Body of pancreas (tissue), 4 donors: ENCODE results near the gene PPME1. TPM values are rescaled to one million over a fixed set of nuclear protein-coding genes. Genes with fewer than 3 reads are reported as not detected.
A peak's percentile ranks its signal among the peaks of the same experiment; 100 is the strongest.

ENCODE experiments used
- ATAC-seq: fragments of 150-250 bp; one replicate; pipeline ENCODE4 v1.9.1; 2016
- DNase-seq, 4 donors: peaks; one replicate each; pipeline ENCODE4 v3.0.0-alpha.2; 2019
- H3K27ac ChIP-seq, 4 donors: fragments of 200-600 bp; sonication (generic); 1 replicate in 3 of 4; 2 replicates in 1 of 4; pipeline versions ENCODE4 v1.5.1 to v1.6.1; 2016 to 2019; ENCODE audit warnings: mild to moderate bottlenecking in 1 of 4, mixed read lengths in 1 of 4, moderate library complexity in 1 of 4
- H3K27me3 ChIP-seq, 2 donors: fragments of 200-600 bp; sonication (generic); one replicate each; pipeline ENCODE4 v1.6.0; 2016; ENCODE audit warnings: mild to moderate bottlenecking in 1 of 2
- H3K36me3 ChIP-seq, 2 donors: fragments of 200-600 bp; sonication (generic); replicated peaks in 1 of 2; 2 replicates each; pipeline ENCODE4 v1.5.1; 2016; ENCODE audit warnings: low read depth in 2 of 2; ENCODE audit not compliant: insufficient read depth in 1 of 2
- H3K4me1 ChIP-seq: fragments of 200-600 bp; sonication (generic); one replicate; pipeline ENCODE4 v1.6.0; 2016
- H3K4me3 ChIP-seq, 2 donors: fragments of 200-600 bp; sonication (generic); 1 replicate in 1 of 2; 2 replicates in 1 of 2; pipeline ENCODE4 v1.5.1; 2016 to 2019
- H3K9me3 ChIP-seq, 3 donors: fragments of 200-600 bp; sonication (generic); 1 replicate in 2 of 3; 2 replicates in 1 of 3; pipeline ENCODE4 v1.5.1; 2016
- POLR2A ChIP-seq, 3 donors: fragments of 450-650 bp; IDR thresholded peaks; one replicate each; pipeline ENCODE4 v1.6.1; 2016; ENCODE audit warnings: antibody characterized with exemption in 3 of 3, mild to moderate bottlenecking in 2 of 3
- whole genome bisulfite sequencing, 2 donors: methylation state at CpG; one replicate each; pipeline ENCODE4 v1.1.5; 2017; 5-methylcytosine and 5-hydroxymethylcytosine counted together
- intact Hi-C: fragments of 100-400 bp; cut with DNase I; formaldehyde crosslinking; loops from one replicate; pipeline ENCODE4 v1.15.1; 2023
- total RNA-seq, 2 donors: library from RNA; depleted of rRNA; stranded (reverse); fragments of >200 nt; gene quantifications; one replicate each; pipeline ENCODE4 v1.1.0, GENCODE V29; 2016
- TF ChIP-seq, protein P1 (sequence below), 7 experiments: fragments of 450-650 bp in 4 of 7; fragments of 200-600 bp in 3 of 7; sonication (generic) in 3 of 7; IDR thresholded peaks; one replicate each; pipeline ENCODE4 v1.5.1; 2016 to 2019; ENCODE audit warnings: antibody characterized with exemption in 7 of 7

The PPME1 gene
- total RNA-seq, 2 donors from 2014 or later: 10.9 to 12.9 TPM

DNA sequence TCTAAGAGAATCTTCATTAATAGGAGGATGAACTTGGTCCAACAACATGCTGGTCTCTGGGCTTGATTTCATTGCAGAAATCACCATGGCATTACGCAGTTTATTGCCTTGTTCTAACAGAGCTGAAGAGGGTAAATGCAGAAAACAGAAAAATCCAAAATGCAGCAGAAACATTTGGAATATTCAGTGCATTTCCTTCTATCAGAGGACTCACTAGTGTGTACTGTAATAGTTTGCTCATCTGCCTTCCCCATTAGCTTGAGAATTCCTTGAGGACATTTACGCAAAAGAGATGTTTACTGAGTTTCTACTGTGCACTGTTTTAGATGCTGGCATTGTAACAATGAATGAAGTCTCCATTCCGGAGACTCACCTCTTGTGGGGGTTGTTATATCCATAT lies 37.7 kb upstream of the PPME1 start:
- TF ChIP-seq, protein P1, sequence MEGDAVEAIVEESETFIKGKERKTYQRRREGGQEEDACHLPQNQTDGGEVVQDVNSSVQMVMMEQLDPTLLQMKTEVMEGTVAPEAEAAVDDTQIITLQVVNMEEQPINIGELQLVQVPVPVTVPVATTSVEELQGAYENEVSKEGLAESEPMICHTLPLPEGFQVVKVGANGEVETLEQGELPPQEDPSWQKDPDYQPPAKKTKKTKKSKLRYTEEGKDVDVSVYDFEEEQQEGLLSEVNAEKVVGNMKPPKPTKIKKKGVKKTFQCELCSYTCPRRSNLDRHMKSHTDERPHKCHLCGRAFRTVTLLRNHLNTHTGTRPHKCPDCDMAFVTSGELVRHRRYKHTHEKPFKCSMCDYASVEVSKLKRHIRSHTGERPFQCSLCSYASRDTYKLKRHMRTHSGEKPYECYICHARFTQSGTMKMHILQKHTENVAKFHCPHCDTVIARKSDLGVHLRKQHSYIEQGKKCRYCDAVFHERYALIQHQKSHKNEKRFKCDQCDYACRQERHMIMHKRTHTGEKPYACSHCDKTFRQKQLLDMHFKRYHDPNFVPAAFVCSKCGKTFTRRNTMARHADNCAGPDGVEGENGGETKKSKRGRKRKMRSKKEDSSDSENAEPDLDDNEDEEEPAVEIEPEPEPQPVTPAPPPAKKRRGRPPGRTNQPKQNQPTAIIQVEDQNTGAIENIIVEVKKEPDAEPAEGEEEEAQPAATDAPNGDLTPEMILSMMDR (IDR thresholded peaks at IDR 0.05): no peak
- TF ChIP-seq POLR2A (IDR thresholded peaks at IDR 0.05): no peak
- Histone ChIP-seq H3K27me3 (no peaks in the 10 kb centered on the region), H3K4me1 (peaks cover 5% of the 10 kb centered on the region), H3K9me3 (no peaks in the 10 kb centered on the region), H3K27ac (no peak overlapping the region), H3K36me3 (no peaks in the 10 kb centered on the region), H3K4me3 (no peak overlapping the region)
- DNase-seq (no peak), ATAC-seq (no peak)
- intact Hi-C loops: no loop called here
- 95 to 98% methylated on average over 3 of the region's 3 CpGs for WGBS, 2 donors

DNA sequence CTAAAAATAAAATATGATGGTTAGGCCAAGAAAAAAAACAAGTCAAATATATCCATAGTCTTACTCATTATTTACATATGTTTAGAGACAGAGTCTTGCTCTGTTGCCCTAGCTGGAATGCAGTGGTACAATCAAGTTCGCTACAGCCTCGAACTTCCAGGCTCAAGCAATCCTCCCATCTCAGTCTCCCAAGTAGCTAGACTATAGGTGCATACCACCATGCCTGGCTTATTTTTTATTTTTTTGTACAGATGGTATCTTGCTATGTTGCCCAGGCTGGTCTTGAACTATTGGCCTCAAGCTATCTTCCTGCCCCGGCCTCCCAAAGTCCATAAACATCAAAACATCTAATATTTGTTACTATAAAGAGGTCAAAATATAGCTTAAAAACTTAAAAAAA lies 36.4 kb upstream of the PPME1 start:
- Histone ChIP-seq H3K4me1 (peaks cover 8% of the 10 kb centered on the region), H3K27me3 (no peaks in the 10 kb centered on the region), H3K4me3 (no peak overlapping the region), H3K36me3 (no peaks in the 10 kb centered on the region), H3K27ac (no peak overlapping the region), H3K9me3 (no peaks in the 10 kb centered on the region)
- no peak for ATAC-seq
- 93 to 96% methylated on average over 3 of the region's 3 CpGs for WGBS, 2 donors
- intact Hi-C loops: no loop called here
- no peak for DNase-seq
- TF ChIP-seq POLR2A (IDR thresholded peaks at IDR 0.05): no peak
- TF ChIP-seq, protein P1 (IDR thresholded peaks at IDR 0.05): no peak

- Histone ChIP-seq H3K27me3 (no peaks in the 10 kb centered on the region), H3K4me3 (no peak overlapping the region), H3K9me3 (no peaks in the 10 kb centered on the region), H3K4me1 (peaks cover 8% of the 10 kb centered on the region), H3K27ac (no peak overlapping the region), H3K36me3 (no peaks in the 10 kb centered on the region)
- TF ChIP-seq, protein P1 (IDR thresholded peaks at IDR 0.05): no peak
- no peak for TF ChIP-seq POLR2A (IDR thresholded peaks at IDR 0.05)
- ATAC-seq (no peak), DNase-seq (no peak)
- 88 to 93% methylated on average over 3 of the region's 3 CpGs for WGBS, 2 donors
- intact Hi-C loops: no loop called here
Measured at GRCh38 chr11:74135127-74135840, 35.8 kb upstream of the PPME1 start.

GRCh38 chr11:74138021-74138420 lies 33.1 kb upstream of the PPME1 start:
- no peak for ATAC-seq
- H3K4me1 ChIP-seq: peaks cover 8% of the 10 kb centered on the region
- H3K27ac ChIP-seq: peak overlapping the region in 2 of 4 donors; percentile 49 to 52
- WGBS, 2 donors: 85 to 87% methylated on average over 2 of the region's 2 CpGs
- TF ChIP-seq, protein P1 (IDR thresholded peaks at IDR 0.05): no peak
- no peak for TF ChIP-seq POLR2A (IDR thresholded peaks at IDR 0.05)
- no peak for DNase-seq
- intact Hi-C loops: no loop called here
- no peak overlapping the region for H3K4me3 ChIP-seq
- no peaks in the 10 kb centered on the region for H3K9me3 ChIP-seq
- no peaks in the 10 kb centered on the region for H3K36me3 ChIP-seq
- H3K27me3 ChIP-seq: no peaks in the 10 kb centered on the region

DNA sequence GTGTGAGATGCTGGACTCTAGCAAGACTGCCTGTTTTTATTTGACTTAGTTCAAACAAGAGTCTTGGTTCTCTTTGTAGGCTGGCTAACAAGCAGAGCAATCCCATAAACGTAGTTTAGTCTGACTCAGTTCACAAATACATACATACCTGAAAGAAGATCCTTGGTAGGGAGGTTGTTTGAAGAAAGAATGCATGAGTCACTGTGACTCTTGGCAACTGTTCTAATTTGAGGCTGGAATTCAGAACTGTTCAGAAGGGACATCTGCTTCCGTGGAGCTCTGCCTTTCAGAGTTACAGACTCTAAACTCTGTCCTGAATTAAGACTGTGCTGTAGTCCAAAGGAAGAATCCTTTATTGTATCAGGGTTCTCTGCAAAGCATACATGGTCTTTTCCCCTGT lies 32.5 kb upstream of the PPME1 start:
- ATAC-seq: peak; percentile 68
- H3K4me3 ChIP-seq: no peak overlapping the region
- H3K27me3 ChIP-seq: no peaks in the 10 kb centered on the region
- peaks cover 8% of the 10 kb centered on the region for H3K4me1 ChIP-seq
- peak in 2 of 4 donors; percentile 36 to 47 for DNase-seq
- peak overlapping the region in 2 of 4 donors; percentile 49 to 52 for H3K27ac ChIP-seq
- intact Hi-C loops: no loop called here
- TF ChIP-seq POLR2A (IDR thresholded peaks at IDR 0.05): no peak
- TF ChIP-seq, protein P1 (IDR thresholded peaks at IDR 0.05): no peak
- H3K9me3 ChIP-seq: no peaks in the 10 kb centered on the region
- H3K36me3 ChIP-seq: no peaks in the 10 kb centered on the region
- WGBS, 2 donors: 9 to 32% methylated on average over 2 of the region's 2 CpGs
